ENCODE results near the gene RBMXL2.

GRCh38 chr11:7098235-7098832, 9.5 kb downstream of the RBMXL2 start:
- TF ChIP-seq GATA2 (IDR thresholded peaks at IDR 0.05; ENCODE audit: low read depth, low read length) (no peak), GATA3 (IDR thresholded peaks at IDR 0.05; ENCODE audit: low read depth, low read length) (no peak)

Data from SH-SY5Y (cell line).